Osteoblast (primary cell): ENCODE results near the gene AACS. TPM values are rescaled to one million over a fixed set of nuclear protein-coding genes. Genes with fewer than 3 reads are reported as not detected.

Source experiments
- DNase-seq: peaks from one replicate; pipeline ENCODE4 v3.0.0; 2011; ENCODE audit warnings: low spot score, mixed read lengths; ENCODE audit not compliant: insufficient read length; ENCODE audit errors: missing footprints
- H2AFZ ChIP-seq: 2 replicates; pipeline ENCODE4 v1.6.0; 2011; ENCODE audit warnings: mild to moderate bottlenecking, low read length
- H3K27ac ChIP-seq: 2 replicates; pipeline ENCODE4 v1.5.1; 2011; ENCODE audit warnings: mild to moderate bottlenecking, low read depth, low read length, moderate library complexity
- H3K27me3 ChIP-seq: 2 replicates; pipeline ENCODE4 v1.6.0; 2012; ENCODE audit warnings: mild to moderate bottlenecking, control low read depth, inconsistent platforms, low read length, moderate library complexity; ENCODE audit not compliant: insufficient read depth
- H3K36me3 ChIP-seq: 2 replicates; pipeline ENCODE4 v1.5.1; 2011; ENCODE audit warnings: mild to moderate bottlenecking, low read length, control low read depth, moderate library complexity; ENCODE audit not compliant: insufficient read depth
- H3K4me1 ChIP-seq: 2 replicates; pipeline ENCODE4 v1.5.1; 2011; ENCODE audit warnings: mild to moderate bottlenecking, low read length, control low read depth, moderate library complexity; ENCODE audit not compliant: insufficient read depth
- H3K4me2 ChIP-seq: 2 replicates; pipeline ENCODE4 v1.6.0; 2011; ENCODE audit warnings: mild to moderate bottlenecking, low read length; ENCODE audit not compliant: insufficient read depth
- H3K4me3 ChIP-seq: fragments of 200-600 bp; sonication (generic); 3 replicates; pipeline ENCODE4 v1.5.1; 2012; ENCODE audit warnings: mild to moderate bottlenecking, low read length, inconsistent platforms; ENCODE audit not compliant: insufficient read depth
- H3K79me2 ChIP-seq: 2 replicates; pipeline ENCODE4 v1.6.0; 2012; ENCODE audit warnings: mild to moderate bottlenecking, low read length, control low read depth, inconsistent platforms; ENCODE audit not compliant: insufficient read depth
- H3K9me3 ChIP-seq: 2 replicates; pipeline ENCODE4 v1.5.1; 2011; ENCODE audit warnings: low read depth, low read length, control low read depth
- H4K20me1 ChIP-seq: 2 replicates; pipeline ENCODE4 v1.6.0; 2012; ENCODE audit warnings: mild to moderate bottlenecking, low read length, control low read depth; ENCODE audit not compliant: insufficient read depth
- total RNA-seq: library from RNA; depleted of rRNA; stranded (reverse); fragments of >200 nt; gene quantifications from 2 replicates; pipeline ENCODE4 v1.2.3, GENCODE V29; 2012
- TF ChIP-seq, protein P1 (sequence below): IDR thresholded peaks from 2 replicates; pipeline ENCODE4 v1.5.1; 2011; ENCODE audit warnings: mild to moderate bottlenecking, low read depth, low read length, moderate library complexity; ENCODE audit errors: extremely low read depth

The AACS gene
- total RNA-seq, 1 donor, result 26.4 TPM

DNA sequence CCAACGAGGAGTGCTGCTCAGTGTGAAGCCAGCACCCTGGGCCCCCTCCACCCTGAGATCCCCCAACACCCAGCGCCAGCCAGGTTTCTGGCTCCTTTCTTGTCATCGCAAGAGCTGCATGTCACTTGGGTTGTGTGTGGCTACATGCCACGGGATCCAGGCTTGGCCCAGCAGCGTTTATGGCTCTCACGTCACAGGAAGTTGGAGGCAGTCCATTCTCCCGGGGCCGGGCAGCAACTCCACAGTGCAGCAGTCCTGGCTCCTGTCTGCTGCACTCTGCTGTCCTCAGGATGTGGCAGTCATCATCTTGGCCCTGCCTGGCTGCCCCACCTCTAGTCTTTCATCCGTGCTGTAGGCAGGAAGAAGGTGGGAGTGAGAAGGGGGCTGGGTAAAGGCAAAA lies 78.3 kb downstream of the AACS start:
- DNase-seq, result no peak
- Histone ChIP-seq H2AFZ (peak overlapping the region; percentile 42), H3K4me2 (no peak overlapping the region), H3K4me1 (peaks cover 11% of the 10 kb centered on the region), H3K79me2 (no peaks in the 10 kb centered on the region), H3K4me3 (no peak overlapping the region), H4K20me1 (no peaks in the 10 kb centered on the region), H3K27ac (no peak overlapping the region), H3K36me3 (no peaks in the 10 kb centered on the region), H3K27me3 (no peaks in the 10 kb centered on the region), H3K9me3 (no peaks in the 10 kb centered on the region)
- TF ChIP-seq, protein P1, sequence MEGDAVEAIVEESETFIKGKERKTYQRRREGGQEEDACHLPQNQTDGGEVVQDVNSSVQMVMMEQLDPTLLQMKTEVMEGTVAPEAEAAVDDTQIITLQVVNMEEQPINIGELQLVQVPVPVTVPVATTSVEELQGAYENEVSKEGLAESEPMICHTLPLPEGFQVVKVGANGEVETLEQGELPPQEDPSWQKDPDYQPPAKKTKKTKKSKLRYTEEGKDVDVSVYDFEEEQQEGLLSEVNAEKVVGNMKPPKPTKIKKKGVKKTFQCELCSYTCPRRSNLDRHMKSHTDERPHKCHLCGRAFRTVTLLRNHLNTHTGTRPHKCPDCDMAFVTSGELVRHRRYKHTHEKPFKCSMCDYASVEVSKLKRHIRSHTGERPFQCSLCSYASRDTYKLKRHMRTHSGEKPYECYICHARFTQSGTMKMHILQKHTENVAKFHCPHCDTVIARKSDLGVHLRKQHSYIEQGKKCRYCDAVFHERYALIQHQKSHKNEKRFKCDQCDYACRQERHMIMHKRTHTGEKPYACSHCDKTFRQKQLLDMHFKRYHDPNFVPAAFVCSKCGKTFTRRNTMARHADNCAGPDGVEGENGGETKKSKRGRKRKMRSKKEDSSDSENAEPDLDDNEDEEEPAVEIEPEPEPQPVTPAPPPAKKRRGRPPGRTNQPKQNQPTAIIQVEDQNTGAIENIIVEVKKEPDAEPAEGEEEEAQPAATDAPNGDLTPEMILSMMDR, result no peak

DNA sequence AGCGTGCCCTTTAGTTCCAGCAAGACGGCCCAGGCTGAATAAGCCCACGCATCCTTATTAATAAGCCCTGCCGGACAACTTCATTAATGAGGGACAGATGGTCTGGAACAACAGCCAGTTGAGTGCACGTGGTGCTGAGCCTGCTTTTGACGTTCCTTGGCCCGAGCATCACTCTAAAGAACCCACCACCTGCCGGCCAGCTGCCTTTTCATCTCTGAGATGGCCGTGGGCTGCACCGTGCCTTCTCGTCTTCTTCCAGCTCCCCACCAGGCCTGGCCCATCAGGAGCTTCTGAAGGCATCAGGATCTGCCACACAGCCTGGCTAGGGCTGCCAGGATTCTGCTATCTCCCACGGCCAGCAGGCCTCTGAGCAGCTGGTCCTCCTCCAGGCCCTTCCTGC lies 80.0 kb downstream of the AACS start:
- no peaks in the 10 kb centered on the region for H3K27me3 ChIP-seq
- H3K9me3 ChIP-seq, result no peaks in the 10 kb centered on the region
- TF ChIP-seq, protein P1, result no peak
- no peaks in the 10 kb centered on the region for H4K20me1 ChIP-seq
- DNase-seq, result no peak
- H3K4me1 ChIP-seq, result peaks cover 10% of the 10 kb centered on the region
- no peak overlapping the region for H3K4me3 ChIP-seq
- H3K27ac ChIP-seq, result no peak overlapping the region
- no peak overlapping the region for H2AFZ ChIP-seq
- H3K4me2 ChIP-seq, result no peak overlapping the region
- no peaks in the 10 kb centered on the region for H3K36me3 ChIP-seq
- no peaks in the 10 kb centered on the region for H3K79me2 ChIP-seq

DNA sequence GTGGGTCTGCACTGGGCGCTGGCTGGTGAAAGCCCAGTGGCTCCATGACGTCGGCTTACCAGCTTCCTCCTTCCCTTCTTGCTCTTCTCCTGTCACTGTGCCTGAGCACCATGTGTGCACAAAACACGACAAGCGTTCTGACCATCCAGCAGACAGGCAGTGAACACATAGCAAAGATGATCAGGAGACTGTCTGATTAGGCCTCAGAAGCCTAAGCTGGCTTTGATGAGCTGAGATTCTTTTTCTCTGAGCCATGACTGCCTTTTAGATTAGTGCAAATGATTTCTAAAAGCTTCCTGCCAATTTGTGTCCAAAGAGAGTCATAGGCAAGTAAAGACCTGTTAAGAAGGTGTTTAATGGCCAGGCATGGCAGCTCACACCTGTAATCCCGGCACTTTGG lies 83.1 kb downstream of the AACS start:
- no peak overlapping the region for H3K4me3 ChIP-seq
- no peaks in the 10 kb centered on the region for H3K36me3 ChIP-seq
- H3K4me2 ChIP-seq, result no peak overlapping the region
- no peaks in the 10 kb centered on the region for H3K9me3 ChIP-seq
- no peaks in the 10 kb centered on the region for H3K27me3 ChIP-seq
- H2AFZ ChIP-seq, result no peak overlapping the region
- TF ChIP-seq, protein P1, result no peak
- no peaks in the 10 kb centered on the region for H3K79me2 ChIP-seq
- no peak overlapping the region for H3K27ac ChIP-seq
- no peaks in the 10 kb centered on the region for H4K20me1 ChIP-seq
- no peak for DNase-seq
- no peaks in the 10 kb centered on the region for H3K4me1 ChIP-seq

DNA sequence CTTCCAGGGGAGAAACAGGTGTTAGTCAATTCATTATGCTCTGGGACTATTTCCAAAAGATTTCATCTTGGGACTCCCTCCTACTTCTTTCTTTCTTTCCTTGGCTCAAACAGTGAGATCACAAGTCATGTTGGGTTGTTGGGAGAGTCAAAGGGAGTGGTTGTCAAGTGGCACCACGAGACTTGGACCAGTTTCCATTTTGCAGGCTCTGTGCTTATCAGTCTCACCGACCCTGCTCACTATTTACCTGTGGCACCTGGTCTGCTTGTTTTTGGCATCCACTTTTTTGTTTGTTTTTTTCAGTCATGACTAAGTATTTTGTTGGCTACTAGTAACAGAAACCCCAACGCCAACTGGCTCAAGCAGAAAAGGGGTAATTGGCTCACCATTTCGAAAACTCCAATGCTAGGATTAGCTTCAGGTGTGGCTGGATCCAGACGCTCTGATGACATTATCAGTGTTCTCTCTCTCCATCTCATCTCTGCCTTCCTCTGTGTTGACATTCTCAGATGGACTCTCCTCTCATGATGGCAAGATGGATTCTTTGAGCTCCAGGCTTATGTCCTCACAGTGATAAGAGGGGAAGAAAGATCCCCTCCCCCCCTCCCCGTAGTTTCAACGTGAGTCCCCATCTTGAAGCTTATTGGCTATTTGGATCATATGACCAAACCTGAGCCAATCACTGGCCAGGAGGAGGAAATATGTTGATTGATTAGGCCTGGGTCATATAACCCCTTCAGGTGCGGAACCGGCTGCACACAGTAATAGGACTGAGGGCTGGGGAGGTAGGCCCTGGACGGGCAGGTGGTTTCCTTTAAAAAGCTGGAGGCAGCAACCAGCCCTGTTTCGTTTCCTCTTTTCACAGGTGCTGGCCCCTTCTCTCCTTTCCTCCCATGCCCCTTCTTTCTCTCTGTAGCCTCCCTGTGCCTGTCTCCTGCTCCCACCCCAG lies 84.2 kb downstream of the AACS start:
- no peaks in the 10 kb centered on the region for H3K9me3 ChIP-seq
- H3K36me3 ChIP-seq, result no peaks in the 10 kb centered on the region
- H3K4me3 ChIP-seq, result no peak overlapping the region
- H4K20me1 ChIP-seq, result no peaks in the 10 kb centered on the region
- TF ChIP-seq, protein P1, result no peak
- no peak overlapping the region for H3K27ac ChIP-seq
- no peak overlapping the region for H3K4me2 ChIP-seq
- no peaks in the 10 kb centered on the region for H3K79me2 ChIP-seq
- no peak overlapping the region for H2AFZ ChIP-seq
- H3K4me1 ChIP-seq, result no peaks in the 10 kb centered on the region
- no peak for DNase-seq
- H3K27me3 ChIP-seq, result no peaks in the 10 kb centered on the region
